GM12878 (cell line): ENCODE data around the gene TIE1. TPM values are rescaled to one million over a fixed set of nuclear protein-coding genes. Genes with fewer than 3 reads are reported as not detected.

Source experiments
- ATAC-seq: fragments of 200-7000 bp; cut with Tn5 transposase; 3 replicates; pipeline ENCODE4 v1.9.1; 2020; ENCODE audit warnings: mild to moderate bottlenecking, moderate library complexity
- BruUV-seq: library from RNA; stranded (reverse); fragments of 400-500 nt; replicated peaks from 2 replicates; lab custom pipeline; 2021; lab: Mats Ljungman, UMichigan
- CTCF ChIA-PET: fragments of 300-600 bp; sonication (Branson Sonifier 250); formaldehyde crosslinking; extraction: SDS; loops from one replicate; lab custom pipeline; 2021; ENCODE audit warnings: inconsistent platforms; lab: Yijun Ruan, JAX
- POLR2A ChIA-PET: fragments of 350-600 bp; formaldehyde crosslinking; extraction: SDS; loops from one replicate; lab custom pipeline; 2021; ENCODE audit warnings: inconsistent platforms; lab: Charles Lee
- RAD21 ChIA-PET: fragments of 300-600 bp; sonication (Branson Sonifier 250); formaldehyde crosslinking; loops from one replicate; lab custom pipeline; 2023; ENCODE audit warnings: antibody characterized with exemption; ENCODE audit not compliant: unreplicated experiment; lab: Charles Lee
- SMC1A ChIA-PET: fragments of 300-600 bp; sonication (Branson Sonifier 250); formaldehyde crosslinking; loops from one replicate; lab custom pipeline; 2023; ENCODE audit not compliant: unreplicated experiment, uncharacterized antibody; lab: Charles Lee
- DNase-seq: peaks from one replicate; pipeline ENCODE4 v3.0.0-alpha.2; 2011; ENCODE audit warnings: low read depth, low spot score
- FAIRE-seq: peaks from 3 replicates; lab custom pipeline; 2011; peaks lifted over from hg19 to GRCh38; lab: Jason Lieb, UNC
- H2AFZ ChIP-seq: 2 replicates; pipeline ENCODE4 v1.6.0; 2011; ENCODE audit warnings: low read depth, low read length, control low read depth; ENCODE audit not compliant: control insufficient read depth
- H3K27ac ChIP-seq: 2 replicates; pipeline ENCODE4 v1.5.1; 2011; ENCODE audit warnings: control low read depth; ENCODE audit not compliant: control insufficient read depth, insufficient read depth
- H3K27me3 ChIP-seq, 2 experiments: replicated peaks in 1 of 2; 2 replicates each; pipeline versions ENCODE4 v1.6.0 to v1.6.1; 2011; ENCODE audit warnings: low read length in 1 of 2; ENCODE audit not compliant: control insufficient read depth in 2 of 2, insufficient read depth in 2 of 2
- H3K36me3 ChIP-seq, 2 experiments: 2 replicates each; pipeline ENCODE4 v1.5.1; 2011; ENCODE audit warnings: low read length in 1 of 2; ENCODE audit not compliant: control insufficient read depth in 2 of 2, insufficient read depth in 2 of 2
- H3K4me1 ChIP-seq: 2 replicates; pipeline ENCODE4 v1.6.1; 2011; ENCODE audit warnings: mild to moderate bottlenecking, low read length, moderate library complexity, mixed read lengths; ENCODE audit not compliant: control insufficient read depth, insufficient read depth
- H3K4me2 ChIP-seq: 2 replicates; pipeline ENCODE4 v1.6.0; 2011; ENCODE audit warnings: control low read depth; ENCODE audit not compliant: control insufficient read depth, insufficient read depth
- H3K4me3 ChIP-seq: fragments of 200-600 bp; sonication (generic); 2 replicates; pipeline ENCODE4 v1.5.1; 2016
- H3K79me2 ChIP-seq: 2 replicates; pipeline ENCODE4 v1.6.0; 2011; ENCODE audit warnings: low read length; ENCODE audit not compliant: control insufficient read depth, insufficient read depth
- H3K9ac ChIP-seq: 2 replicates; pipeline ENCODE4 v1.8.0; 2011; ENCODE audit warnings: low read length, control low read depth, mixed read lengths; ENCODE audit not compliant: control insufficient read depth, insufficient read depth
- H3K9me3 ChIP-seq: replicated peaks from 3 replicates; pipeline ENCODE4 v1.5.1; 2011; ENCODE audit warnings: mild to moderate bottlenecking, low read length; ENCODE audit not compliant: control insufficient read depth, insufficient read depth
- H4K20me1 ChIP-seq: 2 replicates; pipeline ENCODE4 v1.6.0; 2011; ENCODE audit not compliant: control insufficient read depth, insufficient read depth
- KDM1A ChIP-seq: fragments of 200-600 bp; sonication (generic); IDR thresholded peaks from 2 replicates; pipeline ENCODE4 v1.6.1; 2016; ENCODE audit warnings: borderline replicate concordance
- KLF5 ChIP-seq: fragments of 450-650 bp; IDR thresholded peaks from 2 replicates; pipeline ENCODE4 v1.6.1; 2014; ENCODE audit warnings: mild to moderate bottlenecking; ENCODE audit not compliant: partially characterized antibody
- MTA2 ChIP-seq: fragments of 450-650 bp; IDR thresholded peaks from 2 replicates; pipeline ENCODE4 v1.6.1; 2016; ENCODE audit warnings: low read depth, mild to moderate bottlenecking, moderate library complexity
- MTA3 ChIP-seq: IDR thresholded peaks from 2 replicates; pipeline ENCODE4 v1.6.1; 2012; ENCODE audit warnings: low read length, inconsistent platforms, borderline replicate concordance
- MYC ChIP-seq: IDR thresholded peaks from 2 replicates; pipeline ENCODE4 v1.6.1; 2011; ENCODE audit warnings: mild to moderate bottlenecking, low read length, moderate library complexity, inconsistent platforms; ENCODE audit not compliant: insufficient read depth, insufficient replicate concordance, insufficient read length, severe bottlenecking
- NKRF ChIP-seq: fragments of 450-650 bp; conservative IDR thresholded peaks from 2 replicates; pipeline ENCODE4 v1.6.1; 2017; ENCODE audit warnings: mild to moderate bottlenecking, moderate library complexity
- NR2F1 ChIP-seq: fragments of 450-650 bp; conservative IDR thresholded peaks from 2 replicates; pipeline ENCODE4 v1.6.1; 2017; ENCODE audit warnings: mild to moderate bottlenecking
- POU2F2 ChIP-seq: IDR thresholded peaks from 3 replicates; pipeline ENCODE4 v1.6.1; 2011; ENCODE audit warnings: low read depth, mild to moderate bottlenecking, low read length, borderline replicate concordance
- TCF3 ChIP-seq: IDR thresholded peaks from 2 replicates; pipeline ENCODE4 v1.6.1; 2012; ENCODE audit warnings: low read depth, mild to moderate bottlenecking, low read length, borderline replicate concordance; ENCODE audit not compliant: insufficient read depth
- ZBTB40 ChIP-seq: fragments of 450-650 bp; IDR thresholded peaks from 2 replicates; pipeline ENCODE4 v1.6.1; 2016; ENCODE audit warnings: mild to moderate bottlenecking, moderate library complexity, borderline replicate concordance
- ZNF24 ChIP-seq: fragments of 450-650 bp; IDR thresholded peaks from 2 replicates; pipeline ENCODE4 v1.6.1; 2017; ENCODE audit warnings: antibody characterized with exemption, mild to moderate bottlenecking
- ZNF274 ChIP-seq: IDR thresholded peaks from one replicate; pipeline ENCODE4 v1.8.0; 2011; ENCODE audit not compliant: insufficient read length, insufficient read depth
- WGBS: methylation state at CpG from one replicate; pipeline ENCODE4 v1.1.6; 2016; ENCODE audit warnings: low lambda C conversion rate; ENCODE audit not compliant: insufficient replicate concordance, insufficient coverage; ENCODE audit errors: missing lambda C conversion rate; 5-methylcytosine and 5-hydroxymethylcytosine counted together
- in situ Hi-C: fragments of 300-500 bp; cut with MboI; formaldehyde crosslinking; loops from 9 replicates; pipeline ENCODE4 v1.14.3; 2018; ENCODE audit warnings: mixed read lengths
- intact Hi-C: fragments of 100-400 bp; cut with micrococcal nuclease; formaldehyde crosslinking; loops from one replicate; pipeline ENCODE4 v1.14.2; 2022; ENCODE audit not compliant: unreplicated experiment
- polyA plus RNA-seq, 11 experiments: library from polyadenylated mRNA; depleted of rRNA in 4 of 11; unstranded in 6 of 11; stranded (reverse) in 5 of 11; fragments of >200 nt; fragmentation: Nextera tagmentation in 4 of 11; fragmentation: Illumina TruSeq in 1 of 11; extraction: Ambion mirVana in 4 of 11; extraction: Trizol in 1 of 11; gene quantifications; 1 replicate in 1 of 11; 2 replicates in 10 of 11; pipeline versions ENCODE4 v1.2.1 to v1.2.3, GENCODE V29; 2011 to 2016; ENCODE audit warnings: inconsistent platforms in 2 of 11, missing spikeins in 2 of 11, low read depth in 1 of 11
- total RNA-seq, 4 experiments: library from RNA; depleted of rRNA in 3 of 4; stranded (reverse); fragments of >200 nt in 3 of 4; fragmentation: Illumina TruSeq in 1 of 4; extraction: Trizol in 1 of 4; gene quantifications; 2 replicates each; pipeline versions ENCODE4 v1.2.1 to v1.2.3, GENCODE V29; 2013 to 2021

Gene TIE1
- total and polyA plus RNA-seq, 10 of the 15 experiments (the other 5 are each of a cell fraction or from before 2014, with no cell fraction given): 0.26 to 3.9 (median 1.3) TPM

GRCh38 chr1:43293896-43294760, 6.7 kb upstream of the TIE1 start (continued):
- TF ChIP-seq MYC: no peak
- TF ChIP-seq MTA2: no peak
- no peak for TF ChIP-seq NR2F1
- TF ChIP-seq KLF5: no peak
- TF ChIP-seq POU2F2: no peak
- no peak for TF ChIP-seq MTA3
- no peak for TF ChIP-seq ZNF274

- no peak for DNase-seq
- intact Hi-C loops: loop anchor here (2.0 to 5.0 kb wide), 2 partner anchors 56 to 73 kb away; partner anchors contain the start of gene ELOVL1
- Histone ChIP-seq H3K4me2 (no peak overlapping the region), H3K9me3 (no peaks in the 10 kb centered on the region), H3K4me3 (no peak overlapping the region)
- no peak for TF ChIP-seq TCF3
- TF ChIP-seq ZBTB40: no peak
- no peak for TF ChIP-seq KDM1A
- no peak for TF ChIP-seq NKRF
- no peak for TF ChIP-seq ZNF24
- TF ChIP-seq, all 136 proteins: peak for 0
- Histone ChIP-seq H3K36me3 (no peaks in the 10 kb centered on the region), H3K4me1 (peaks cover 13% of the 10 kb centered on the region), H3K27ac (no peak overlapping the region), H2AFZ (no peak overlapping the region), H3K79me2 (no peaks in the 10 kb centered on the region), H4K20me1 (no peaks in the 10 kb centered on the region), H3K27me3 (no peaks in the 10 kb centered on the region), H3K9ac (no peak overlapping the region)
- ChIA-PET POLR2A (interaction anchor here (0.6 to 3.0 kb wide), 6 partner anchors 9 to 355 kb away, joined by 3 to 11 read pairs (median 3); partner anchors contain the start of genes C1orf210 and KDM4A), CTCF (interaction anchor here (0.7 to 4.3 kb wide), 5 partner anchors 9 to 63 kb away, joined by 3 to 19 read pairs (median 5); partner anchors contain the start of gene C1orf210), RAD21 (interaction anchor here (0.9 to 4.7 kb wide), 14 partner anchors 10 to 160 kb away, joined by 3 to 30 read pairs (median 4); partner anchors contain the start of genes CDC20, ELOVL1 and HYI), SMC1A (interaction anchor here (1.1 to 5.9 kb wide), 8 partner anchors 14 to 74 kb away, joined by 3 to 40 read pairs (median 4); partner anchors contain the start of genes CDC20 and ELOVL1)
- in situ Hi-C loops: no loop called here
- 89% methylated on average over 8 of the region's 8 CpGs for WGBS
- ATAC-seq: no peak
- no peak for FAIRE-seq
- BruUV-seq: no TSS peak
Observed at GRCh38 chr1:43294761-43295160, 6.0 kb upstream of the TIE1 start.
